Brain microvascular endothelial cell (primary cell): ENCODE measurements around the gene SERPING1.

Experiments used
- DNase-seq: peaks from one replicate; pipeline ENCODE4 v3.0.0-alpha.2; 2020
- H3K27ac ChIP-seq: fragments of 250-450 bp; sonication (Bioruptor Pico); 2 replicates; pipeline ENCODE4 v1.5.1; 2020; ENCODE audit warnings: mild to moderate bottlenecking, moderate library complexity
- H3K27me3 ChIP-seq: fragments of 250-450 bp; sonication (Bioruptor Pico); replicated peaks from 2 replicates; pipeline ENCODE4 v1.5.1; 2020; ENCODE audit warnings: mild to moderate bottlenecking
- H3K36me3 ChIP-seq: fragments of 250-450 bp; sonication (Bioruptor Pico); replicated peaks from 2 replicates; pipeline ENCODE4 v1.5.1; 2020; ENCODE audit warnings: mild to moderate bottlenecking
- H3K4me3 ChIP-seq: 2 replicates; pipeline ENCODE4 v1.5.1; 2011; ENCODE audit warnings: low read depth, mild to moderate bottlenecking, control low read depth, low read length, moderate library complexity
- CTCF ChIP-seq: IDR thresholded peaks from 2 replicates; pipeline ENCODE4 v1.5.1; 2011; ENCODE audit warnings: low read depth, mild to moderate bottlenecking, moderate library complexity, low read length, control low read depth, inconsistent platforms; ENCODE audit errors: missing control alignments
- in situ Hi-C: cut with HindIII; loops from 2 replicates; pipeline ENCODE4 v1.10.0; 2017; ENCODE audit warnings: low sequenced_read_pairs, low pct_ligation_motif_present

SERPING1 gene

GRCh38 chr11:57653163-57653562 is 55.7 kb downstream of the SERPING1 start:
- Histone ChIP-seq H3K27ac (no peak overlapping the region), H3K4me3 (no peak overlapping the region)
- in situ Hi-C loops, result no loop called here

GRCh38 chr11:57656885-57657193 is 59.4 kb downstream of the SERPING1 start:
- Histone ChIP-seq H3K27me3 (no peaks in the 10 kb centered on the region), H3K36me3 (peaks cover 20% of the 10 kb centered on the region), H3K4me3 (peak overlapping the region; percentile 91), H3K27ac (peak overlapping the region; percentile 71)
- in situ Hi-C loops, result no loop called here
- no peak for TF ChIP-seq CTCF
- DNase-seq, result no peak

More at GRCh38 chr11:57653163-57653562, 55.7 kb downstream of the SERPING1 start:
- no peaks in the 10 kb centered on the region for H3K36me3 ChIP-seq
- TF ChIP-seq CTCF, result no peak
- no peaks in the 10 kb centered on the region for H3K27me3 ChIP-seq
- no peak for DNase-seq

GRCh38 chr11:57657194-57658022 is 59.9 kb downstream of the SERPING1 start, which contains the start of gene CLP1:
CLP1 (plus strand) TSS chr11:57657762; CDS start chr11:57659477, 1,715 bp downstream.
- in situ Hi-C loops, result no loop called here
- TF ChIP-seq CTCF, result no peak
- DNase-seq, result peak; percentile 100
- Histone ChIP-seq H3K4me3 (peak within 1 kb of the TSS; percentile 91), H3K36me3 (peaks cover 25% of the 10 kb centered on the region), H3K27ac (peak within 1 kb of the TSS; percentile 71), H3K27me3 (no peaks in the 10 kb centered on the region)

- peaks cover 28% of the 10 kb centered on the region for H3K36me3 ChIP-seq
- no peak for DNase-seq
- no peaks in the 10 kb centered on the region for H3K27me3 ChIP-seq
- no peak overlapping the region for H3K27ac ChIP-seq
- H3K4me3 ChIP-seq, result peak overlapping the region; percentile 91
- TF ChIP-seq CTCF, result no peak
- in situ Hi-C loops, result no loop called here
Measured at GRCh38 chr11:57658023-57658361, 60.5 kb downstream of the SERPING1 start.

GRCh38 chr11:57659669-57660068 is 62.2 kb downstream of the SERPING1 start:
- no peak for DNase-seq
- peaks cover 28% of the 10 kb centered on the region for H3K36me3 ChIP-seq
- TF ChIP-seq CTCF, result no peak
- in situ Hi-C loops, result no loop called here
- H3K27ac ChIP-seq, result no peak overlapping the region
- no peaks in the 10 kb centered on the region for H3K27me3 ChIP-seq
- H3K4me3 ChIP-seq, result no peak overlapping the region

GRCh38 chr11:57662893-57663292 is 65.4 kb downstream of the SERPING1 start:
- Histone ChIP-seq H3K27me3 (no peaks in the 10 kb centered on the region), H3K27ac (no peak overlapping the region), H3K36me3 (peaks cover 28% of the 10 kb centered on the region), H3K4me3 (no peak overlapping the region)
- DNase-seq, result no peak
- in situ Hi-C loops, result no loop called here
- no peak for TF ChIP-seq CTCF
